SK-N-SH treated with all-trans-retinoic acid at 6 μM for 48 hours (cell line): ENCODE results near the gene PEX10.

Source experiments
- ATAC-seq: fragments of 200-7000 bp; cut with Tn5 transposase; 3 replicates; pipeline ENCODE4 v1.9.1; 2020; ENCODE audit warnings: mild to moderate bottlenecking, moderate library complexity
- BACH2 ChIP-seq: fragments of 250-450 bp; sonication (Bioruptor Pico); IDR thresholded peaks from 2 replicates; pipeline ENCODE4 v1.9.0; 2021; ENCODE audit warnings: mild to moderate bottlenecking, borderline replicate concordance
- CREB5 ChIP-seq: fragments of 250-450 bp; sonication (Bioruptor Pico); IDR thresholded peaks from 2 replicates; pipeline ENCODE4 v1.5.1; 2020; ENCODE audit warnings: low read depth, mild to moderate bottlenecking, moderate library complexity
- CSDC2 ChIP-seq: fragments of 250-450 bp; sonication (Bioruptor Pico); IDR thresholded peaks from 2 replicates; pipeline ENCODE4 v1.5.0; 2020; ENCODE audit warnings: mild to moderate bottlenecking, moderate library complexity
- ESRRG ChIP-seq: fragments of 250-450 bp; sonication (Bioruptor Pico); IDR thresholded peaks from 2 replicates; pipeline ENCODE4 v1.6.1; 2021; ENCODE audit warnings: mild to moderate bottlenecking
- GLIS3 ChIP-seq: fragments of 250-450 bp; sonication (Bioruptor Pico); IDR thresholded peaks from 2 replicates; pipeline ENCODE4 v1.5.0; 2020; ENCODE audit warnings: mild to moderate bottlenecking, moderate library complexity
- OSR1 ChIP-seq: fragments of 250-450 bp; sonication (Bioruptor Pico); IDR thresholded peaks from 2 replicates; pipeline ENCODE4 v1.8.0; 2022; ENCODE audit warnings: moderate library complexity, mild to moderate bottlenecking, inconsistent platforms
- PPARA ChIP-seq: fragments of 250-450 bp; sonication (Bioruptor Pico); IDR thresholded peaks from 2 replicates; pipeline ENCODE4 v1.5.0; 2020; ENCODE audit warnings: mild to moderate bottlenecking, borderline replicate concordance
- RARB ChIP-seq: fragments of 250-450 bp; sonication (Bioruptor Pico); IDR thresholded peaks from 2 replicates; pipeline ENCODE4 v1.8.0; 2021; ENCODE audit warnings: mild to moderate bottlenecking, moderate library complexity
- SNAI2 ChIP-seq: fragments of 250-450 bp; sonication (Bioruptor Pico); IDR thresholded peaks from 2 replicates; pipeline ENCODE4 v1.5.0; 2020; ENCODE audit warnings: mild to moderate bottlenecking, moderate library complexity
- TCF4 ChIP-seq: fragments of 250-450 bp; sonication (Bioruptor Pico); IDR thresholded peaks from 2 replicates; pipeline ENCODE4 v1.8.0; 2021; ENCODE audit warnings: mild to moderate bottlenecking, moderate library complexity, borderline replicate concordance
- TOX ChIP-seq: fragments of 250-450 bp; sonication (Bioruptor Pico); IDR thresholded peaks from 2 replicates; pipeline ENCODE4 v1.8.0; 2021; ENCODE audit warnings: mild to moderate bottlenecking, moderate library complexity, borderline replicate concordance
- ZC3H10 ChIP-seq: fragments of 250-450 bp; sonication (Bioruptor Pico); IDR thresholded peaks from 2 replicates; pipeline ENCODE4 v1.5.1; 2021; ENCODE audit warnings: mild to moderate bottlenecking, moderate library complexity
- ZFP3 ChIP-seq: fragments of 250-450 bp; sonication (Bioruptor Pico); IDR thresholded peaks from 2 replicates; pipeline ENCODE4 v1.5.0; 2020; ENCODE audit warnings: mild to moderate bottlenecking, moderate library complexity
- ZFP30 ChIP-seq: fragments of 450-650 bp; formaldehyde crosslinking; IDR thresholded peaks from 2 replicates; pipeline ENCODE4 v1.5.0; 2022; ENCODE audit warnings: mild to moderate bottlenecking, moderate library complexity
- ZNF70 ChIP-seq: fragments of 450-650 bp; formaldehyde crosslinking; IDR thresholded peaks from 2 replicates; pipeline ENCODE4 v1.5.0; 2020; ENCODE audit warnings: mild to moderate bottlenecking, moderate library complexity
- ZNF8 ChIP-seq: fragments of 450-650 bp; formaldehyde crosslinking; IDR thresholded peaks from 2 replicates; pipeline ENCODE4 v1.5.0; 2020; ENCODE audit warnings: mild to moderate bottlenecking, moderate library complexity
- TF ChIP-seq, protein P1 (sequence below): fragments of 250-450 bp; sonication (Bioruptor Pico); IDR thresholded peaks from 2 replicates; pipeline ENCODE4 v1.5.0; 2020; ENCODE audit warnings: mild to moderate bottlenecking, moderate library complexity
- TF ChIP-seq, protein P2 (sequence below): fragments of 250-450 bp; sonication (Bioruptor Pico); IDR thresholded peaks from 2 replicates; pipeline ENCODE4 v1.8.0; 2021; ENCODE audit warnings: low read depth, mild to moderate bottlenecking, moderate library complexity, borderline replicate concordance
- TF ChIP-seq, protein P3 (sequence below): fragments of 250-450 bp; sonication (Bioruptor Pico); IDR thresholded peaks from 2 replicates; pipeline ENCODE4 v1.8.0; 2020; ENCODE audit warnings: mild to moderate bottlenecking, moderate library complexity, borderline replicate concordance
- TF ChIP-seq, protein P4 (sequence below): fragments of 250-450 bp; sonication (Bioruptor Pico); IDR thresholded peaks from 2 replicates; pipeline ENCODE4 v1.5.1; 2021; ENCODE audit warnings: mild to moderate bottlenecking, moderate library complexity

Gene PEX10

DNA sequence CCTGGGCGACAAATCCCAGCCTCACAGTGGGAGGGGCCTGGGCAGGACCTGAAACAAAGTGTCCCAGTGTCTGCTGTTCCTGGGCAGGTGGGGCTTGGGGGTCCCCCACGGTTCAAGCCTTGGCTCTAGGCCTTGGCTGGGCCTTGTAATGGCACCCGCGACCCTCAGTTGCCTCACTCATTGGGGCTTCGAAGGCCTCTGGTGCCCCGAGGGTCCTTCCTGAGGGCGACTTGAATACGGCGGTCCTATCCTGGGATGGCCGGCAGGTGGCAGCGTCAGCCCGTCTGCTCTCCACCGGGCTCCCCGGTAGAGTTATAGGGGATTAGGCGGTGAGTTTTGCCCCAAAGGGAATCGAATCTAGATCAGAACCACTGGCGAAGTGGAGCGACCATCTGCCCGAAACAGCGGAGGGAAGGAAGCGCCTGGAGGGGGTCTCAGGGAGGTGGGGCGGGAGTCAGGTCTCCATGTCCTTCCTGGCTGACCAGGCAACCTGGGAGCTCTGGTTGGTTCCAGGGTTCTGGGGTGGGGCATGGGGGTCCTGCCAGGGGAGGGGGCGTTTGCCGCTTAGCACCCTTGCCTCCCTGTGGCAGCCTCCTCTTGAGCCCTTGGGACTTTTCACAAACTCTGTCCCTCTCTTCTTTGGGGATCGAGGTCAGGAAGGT is 2.1 kb upstream of the PEX10 start:
- peak; percentile 63 for ATAC-seq
- TF ChIP-seq ZC3H10 (CRISPR knock-in tag): no peak
- TF ChIP-seq OSR1 (CRISPR knock-in tag): no peak
- no peak for TF ChIP-seq CREB5 (CRISPR knock-in tag)
- TF ChIP-seq, protein P1, sequence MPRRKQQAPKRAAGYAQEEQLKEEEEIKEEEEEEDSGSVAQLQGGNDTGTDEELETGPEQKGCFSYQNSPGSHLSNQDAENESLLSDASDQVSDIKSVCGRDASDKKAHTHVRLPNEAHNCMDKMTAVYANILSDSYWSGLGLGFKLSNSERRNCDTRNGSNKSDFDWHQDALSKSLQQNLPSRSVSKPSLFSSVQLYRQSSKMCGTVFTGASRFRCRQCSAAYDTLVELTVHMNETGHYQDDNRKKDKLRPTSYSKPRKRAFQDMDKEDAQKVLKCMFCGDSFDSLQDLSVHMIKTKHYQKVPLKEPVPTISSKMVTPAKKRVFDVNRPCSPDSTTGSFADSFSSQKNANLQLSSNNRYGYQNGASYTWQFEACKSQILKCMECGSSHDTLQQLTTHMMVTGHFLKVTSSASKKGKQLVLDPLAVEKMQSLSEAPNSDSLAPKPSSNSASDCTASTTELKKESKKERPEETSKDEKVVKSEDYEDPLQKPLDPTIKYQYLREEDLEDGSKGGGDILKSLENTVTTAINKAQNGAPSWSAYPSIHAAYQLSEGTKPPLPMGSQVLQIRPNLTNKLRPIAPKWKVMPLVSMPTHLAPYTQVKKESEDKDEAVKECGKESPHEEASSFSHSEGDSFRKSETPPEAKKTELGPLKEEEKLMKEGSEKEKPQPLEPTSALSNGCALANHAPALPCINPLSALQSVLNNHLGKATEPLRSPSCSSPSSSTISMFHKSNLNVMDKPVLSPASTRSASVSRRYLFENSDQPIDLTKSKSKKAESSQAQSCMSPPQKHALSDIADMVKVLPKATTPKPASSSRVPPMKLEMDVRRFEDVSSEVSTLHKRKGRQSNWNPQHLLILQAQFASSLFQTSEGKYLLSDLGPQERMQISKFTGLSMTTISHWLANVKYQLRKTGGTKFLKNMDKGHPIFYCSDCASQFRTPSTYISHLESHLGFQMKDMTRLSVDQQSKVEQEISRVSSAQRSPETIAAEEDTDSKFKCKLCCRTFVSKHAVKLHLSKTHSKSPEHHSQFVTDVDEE (CRISPR knock-in tag): no peak
- TF ChIP-seq TOX: no peak
- TF ChIP-seq BACH2 (CRISPR knock-in tag): no peak
- TF ChIP-seq RARB: no peak
- TF ChIP-seq TCF4 (CRISPR knock-in tag): no peak
- TF ChIP-seq, protein P2, sequence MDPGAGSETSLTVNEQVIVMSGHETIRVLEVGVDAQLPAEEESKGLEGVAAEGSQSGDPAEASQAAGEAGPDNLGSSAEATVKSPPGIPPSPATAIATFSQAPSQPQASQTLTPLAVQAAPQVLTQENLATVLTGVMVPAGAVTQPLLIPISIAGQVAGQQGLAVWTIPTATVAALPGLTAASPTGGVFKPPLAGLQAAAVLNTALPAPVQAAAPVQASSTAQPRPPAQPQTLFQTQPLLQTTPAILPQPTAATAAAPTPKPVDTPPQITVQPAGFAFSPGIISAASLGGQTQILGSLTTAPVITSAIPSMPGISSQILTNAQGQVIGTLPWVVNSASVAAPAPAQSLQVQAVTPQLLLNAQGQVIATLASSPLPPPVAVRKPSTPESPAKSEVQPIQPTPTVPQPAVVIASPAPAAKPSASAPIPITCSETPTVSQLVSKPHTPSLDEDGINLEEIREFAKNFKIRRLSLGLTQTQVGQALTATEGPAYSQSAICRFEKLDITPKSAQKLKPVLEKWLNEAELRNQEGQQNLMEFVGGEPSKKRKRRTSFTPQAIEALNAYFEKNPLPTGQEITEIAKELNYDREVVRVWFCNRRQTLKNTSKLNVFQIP (CRISPR knock-in tag): no peak
- TF ChIP-seq, protein P3, sequence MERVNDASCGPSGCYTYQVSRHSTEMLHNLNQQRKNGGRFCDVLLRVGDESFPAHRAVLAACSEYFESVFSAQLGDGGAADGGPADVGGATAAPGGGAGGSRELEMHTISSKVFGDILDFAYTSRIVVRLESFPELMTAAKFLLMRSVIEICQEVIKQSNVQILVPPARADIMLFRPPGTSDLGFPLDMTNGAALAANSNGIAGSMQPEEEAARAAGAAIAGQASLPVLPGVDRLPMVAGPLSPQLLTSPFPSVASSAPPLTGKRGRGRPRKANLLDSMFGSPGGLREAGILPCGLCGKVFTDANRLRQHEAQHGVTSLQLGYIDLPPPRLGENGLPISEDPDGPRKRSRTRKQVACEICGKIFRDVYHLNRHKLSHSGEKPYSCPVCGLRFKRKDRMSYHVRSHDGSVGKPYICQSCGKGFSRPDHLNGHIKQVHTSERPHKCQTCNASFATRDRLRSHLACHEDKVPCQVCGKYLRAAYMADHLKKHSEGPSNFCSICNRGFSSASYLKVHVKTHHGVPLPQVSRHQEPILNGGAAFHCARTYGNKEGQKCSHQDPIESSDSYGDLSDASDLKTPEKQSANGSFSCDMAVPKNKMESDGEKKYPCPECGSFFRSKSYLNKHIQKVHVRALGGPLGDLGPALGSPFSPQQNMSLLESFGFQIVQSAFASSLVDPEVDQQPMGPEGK (CRISPR knock-in tag): no peak
- no peak for TF ChIP-seq GLIS3 (CRISPR knock-in tag)
- no peak for TF ChIP-seq ZFP30 (CRISPR knock-in tag)
- TF ChIP-seq CSDC2 (CRISPR knock-in tag): no peak
- TF ChIP-seq ESRRG: no peak
- no peak for TF ChIP-seq ZNF70 (CRISPR knock-in tag)
- TF ChIP-seq, protein P4, sequence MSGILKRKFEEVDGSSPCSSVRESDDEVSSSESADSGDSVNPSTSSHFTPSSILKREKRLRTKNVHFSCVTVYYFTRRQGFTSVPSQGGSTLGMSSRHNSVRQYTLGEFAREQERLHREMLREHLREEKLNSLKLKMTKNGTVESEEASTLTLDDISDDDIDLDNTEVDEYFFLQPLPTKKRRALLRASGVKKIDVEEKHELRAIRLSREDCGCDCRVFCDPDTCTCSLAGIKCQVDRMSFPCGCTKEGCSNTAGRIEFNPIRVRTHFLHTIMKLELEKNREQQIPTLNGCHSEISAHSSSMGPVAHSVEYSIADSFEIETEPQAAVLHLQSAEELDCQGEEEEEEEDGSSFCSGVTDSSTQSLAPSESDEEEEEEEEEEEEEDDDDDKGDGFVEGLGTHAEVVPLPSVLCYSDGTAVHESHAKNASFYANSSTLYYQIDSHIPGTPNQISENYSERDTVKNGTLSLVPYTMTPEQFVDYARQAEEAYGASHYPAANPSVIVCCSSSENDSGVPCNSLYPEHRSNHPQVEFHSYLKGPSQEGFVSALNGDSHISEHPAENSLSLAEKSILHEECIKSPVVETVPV: no peak
- no peak for TF ChIP-seq PPARA (CRISPR knock-in tag)
- no peak for TF ChIP-seq SNAI2 (CRISPR knock-in tag)
- no peak for TF ChIP-seq ZFP3 (CRISPR knock-in tag)
- TF ChIP-seq ZNF8: no peak
- TF ChIP-seq, all 23 proteins: peak for 0

DNA sequence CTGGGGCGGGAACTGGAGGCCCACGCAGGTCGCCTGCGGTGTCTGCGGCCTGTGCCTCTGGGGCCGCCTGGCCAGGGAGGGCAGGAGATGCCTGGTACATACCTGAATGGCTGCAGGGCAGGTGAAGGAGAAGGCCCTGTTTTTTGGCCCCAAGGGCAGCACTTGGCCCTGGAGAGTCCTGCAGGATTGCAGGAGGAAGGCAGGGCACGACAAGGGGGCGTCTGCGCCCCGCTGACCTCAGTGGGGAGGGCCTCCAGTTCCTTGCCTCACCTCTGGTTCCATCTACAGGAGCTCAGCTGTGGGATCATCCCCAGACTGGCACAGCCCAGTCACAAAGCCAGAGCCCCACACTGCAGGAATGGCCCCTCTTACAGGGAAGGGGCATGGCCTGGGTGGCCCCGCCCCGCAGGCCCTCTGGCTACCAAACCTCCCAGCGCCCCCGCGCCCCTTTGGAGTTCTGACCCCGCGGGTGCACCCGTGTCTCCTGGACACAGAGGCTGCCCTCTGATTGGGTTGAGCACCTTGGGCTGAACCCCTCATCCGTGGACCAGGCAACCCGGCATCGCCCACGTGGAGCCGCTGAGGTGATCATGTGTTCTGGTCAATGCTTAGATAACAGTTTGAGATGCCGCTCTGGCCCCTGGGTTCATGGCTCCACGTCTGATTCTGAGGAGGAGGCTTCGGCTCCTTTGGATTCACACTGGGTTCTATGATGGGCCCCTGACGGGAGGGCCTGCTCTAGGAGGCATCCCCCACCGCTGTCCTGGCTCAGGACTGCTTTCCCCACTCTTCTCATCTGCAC is 1.3 kb upstream of the PEX10 start:
- peak; percentile 2; the same call in 2 of the 3 replicates for ATAC-seq
- TF ChIP-seq, protein P3 (CRISPR knock-in tag): no peak
